Retinal pigment epithelial cell (primary cell): ENCODE results near the gene CSAG2.

Experiments used
- DNase-seq: peaks from one replicate; pipeline ENCODE4 v3.0.0-alpha.2; 2010; ENCODE audit warnings: low read depth
- H3K4me3 ChIP-seq: 2 replicates; pipeline ENCODE4 v1.5.1; 2011; ENCODE audit warnings: mild to moderate bottlenecking, low read length, control low read depth, moderate library complexity
- CTCF ChIP-seq: conservative IDR thresholded peaks from 2 replicates; pipeline ENCODE4 v1.5.1; 2011; ENCODE audit warnings: low read depth, low read length, control low read depth, inconsistent platforms

The CSAG2 gene

GRCh38 chrX:152658302-152658701 is 50.8 kb downstream of the CSAG2 start:
- H3K4me3 ChIP-seq, result no peak overlapping the region
- TF ChIP-seq CTCF, result peak; percentile 24
- no peak for DNase-seq
